Measurements from ENCODE around the gene KPTN. TPM values are rescaled to one million over a fixed set of nuclear protein-coding genes. Genes with fewer than 3 reads are reported as not detected.
A peak's percentile ranks its signal among the peaks of the same experiment; 100 is the strongest.

Gene KPTN
- total and polyA plus RNA-seq, 2 of the 13 experiments (the other 11 are each of a cell fraction or from before 2014, with no cell fraction given): 9.1 to 13.3 TPM

DNA sequence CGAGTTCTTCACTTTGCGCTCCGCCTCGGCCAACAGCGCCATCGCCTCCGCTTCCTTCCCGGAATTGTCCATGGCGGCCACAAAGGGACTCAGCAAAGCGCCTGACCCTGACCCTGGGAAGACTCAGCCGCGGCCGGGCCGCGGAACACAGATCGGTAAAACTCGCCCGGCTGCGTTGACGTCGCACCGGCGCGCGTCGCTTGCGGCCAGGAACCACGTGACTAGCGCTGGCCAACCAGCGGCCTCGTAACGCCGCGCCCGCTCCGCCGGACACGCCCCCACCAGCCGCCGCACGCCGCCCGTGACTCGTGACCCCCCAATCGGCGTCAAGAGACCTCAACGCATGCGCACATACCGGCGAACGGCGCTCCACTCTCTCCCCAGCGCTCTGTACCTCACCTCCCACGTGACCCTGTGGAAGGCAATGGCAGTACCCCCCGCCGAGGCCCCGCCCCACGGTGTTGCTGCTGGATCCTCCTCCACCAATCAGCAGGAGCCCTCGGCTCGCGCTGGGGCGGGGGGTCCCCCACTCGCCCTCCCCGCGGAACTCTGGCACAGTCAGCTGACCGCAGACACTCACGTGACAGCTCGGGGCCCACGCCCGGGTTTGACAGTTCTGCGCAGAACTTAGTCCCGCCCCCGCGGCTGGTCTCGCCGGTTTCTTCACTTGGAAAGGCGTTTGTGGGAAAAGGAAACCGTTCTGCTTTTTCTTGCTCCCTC is 31.0 kb upstream of the KPTN start, which contains the start of gene NAPA (continued):
- TF ChIP-seq, protein P1, sequence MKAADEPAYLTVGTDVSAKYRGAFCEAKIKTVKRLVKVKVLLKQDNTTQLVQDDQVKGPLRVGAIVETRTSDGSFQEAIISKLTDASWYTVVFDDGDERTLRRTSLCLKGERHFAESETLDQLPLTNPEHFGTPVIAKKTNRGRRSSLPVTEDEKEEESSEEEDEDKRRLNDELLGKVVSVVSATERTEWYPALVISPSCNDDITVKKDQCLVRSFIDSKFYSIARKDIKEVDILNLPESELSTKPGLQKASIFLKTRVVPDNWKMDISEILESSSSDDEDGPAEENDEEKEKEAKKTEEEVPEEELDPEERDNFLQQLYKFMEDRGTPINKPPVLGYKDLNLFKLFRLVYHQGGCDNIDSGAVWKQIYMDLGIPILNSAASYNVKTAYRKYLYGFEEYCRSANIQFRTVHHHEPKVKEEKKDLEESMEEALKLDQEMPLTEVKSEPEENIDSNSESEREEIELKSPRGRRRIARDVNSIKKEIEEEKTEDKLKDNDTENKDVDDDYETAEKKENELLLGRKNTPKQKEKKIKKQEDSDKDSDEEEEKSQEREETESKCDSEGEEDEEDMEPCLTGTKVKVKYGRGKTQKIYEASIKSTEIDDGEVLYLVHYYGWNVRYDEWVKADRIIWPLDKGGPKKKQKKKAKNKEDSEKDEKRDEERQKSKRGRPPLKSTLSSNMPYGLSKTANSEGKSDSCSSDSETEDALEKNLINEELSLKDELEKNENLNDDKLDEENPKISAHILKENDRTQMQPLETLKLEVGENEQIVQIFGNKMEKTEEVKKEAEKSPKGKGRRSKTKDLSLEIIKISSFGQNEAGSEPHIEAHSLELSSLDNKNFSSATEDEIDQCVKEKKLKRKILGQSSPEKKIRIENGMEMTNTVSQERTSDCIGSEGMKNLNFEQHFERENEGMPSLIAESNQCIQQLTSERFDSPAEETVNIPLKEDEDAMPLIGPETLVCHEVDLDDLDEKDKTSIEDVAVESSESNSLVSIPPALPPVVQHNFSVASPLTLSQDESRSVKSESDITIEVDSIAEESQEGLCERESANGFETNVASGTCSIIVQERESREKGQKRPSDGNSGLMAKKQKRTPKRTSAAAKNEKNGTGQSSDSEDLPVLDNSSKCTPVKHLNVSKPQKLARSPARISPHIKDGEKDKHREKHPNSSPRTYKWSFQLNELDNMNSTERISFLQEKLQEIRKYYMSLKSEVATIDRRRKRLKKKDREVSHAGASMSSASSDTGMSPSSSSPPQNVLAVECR (CRISPR knock-in tag; IDR thresholded peaks at IDR 0.05; ENCODE audit: borderline replicate concordance): peak; percentile 97
- TF ChIP-seq ZNF616 (CRISPR knock-in tag; IDR thresholded peaks at IDR 0.05; ENCODE audit: low read depth) (no peak), JARID2 (CRISPR knock-in tag; IDR thresholded peaks at IDR 0.05; ENCODE audit: insufficient replicate concordance) (no peak), SMYD3 (CRISPR knock-in tag; IDR thresholded peaks at IDR 0.05) (no peak), LCORL (IDR thresholded peaks at IDR 0.05) (no peak; the same call in 1 of the 2 replicates), LCORL (CRISPR knock-in tag; IDR thresholded peaks at IDR 0.05) (peak; percentile 58), KDM5A (IDR thresholded peaks at IDR 0.05; ENCODE audit: borderline replicate concordance, low read length) (peak; percentile 67), POLR2AphosphoS5 (IDR thresholded peaks at IDR 0.05; ENCODE audit: low read depth, low read length) (peak; percentile 67), ASH2L (IDR thresholded peaks at IDR 0.05; ENCODE audit: insufficient read length, low read depth, low read length) (peak; percentile 70), TOPORS (CRISPR knock-in tag; IDR thresholded peaks at IDR 0.05) (no peak), HIC2 (CRISPR knock-in tag; IDR thresholded peaks at IDR 0.05; ENCODE audit: low read depth) (no peak)
- TF ChIP-seq, protein P2, sequence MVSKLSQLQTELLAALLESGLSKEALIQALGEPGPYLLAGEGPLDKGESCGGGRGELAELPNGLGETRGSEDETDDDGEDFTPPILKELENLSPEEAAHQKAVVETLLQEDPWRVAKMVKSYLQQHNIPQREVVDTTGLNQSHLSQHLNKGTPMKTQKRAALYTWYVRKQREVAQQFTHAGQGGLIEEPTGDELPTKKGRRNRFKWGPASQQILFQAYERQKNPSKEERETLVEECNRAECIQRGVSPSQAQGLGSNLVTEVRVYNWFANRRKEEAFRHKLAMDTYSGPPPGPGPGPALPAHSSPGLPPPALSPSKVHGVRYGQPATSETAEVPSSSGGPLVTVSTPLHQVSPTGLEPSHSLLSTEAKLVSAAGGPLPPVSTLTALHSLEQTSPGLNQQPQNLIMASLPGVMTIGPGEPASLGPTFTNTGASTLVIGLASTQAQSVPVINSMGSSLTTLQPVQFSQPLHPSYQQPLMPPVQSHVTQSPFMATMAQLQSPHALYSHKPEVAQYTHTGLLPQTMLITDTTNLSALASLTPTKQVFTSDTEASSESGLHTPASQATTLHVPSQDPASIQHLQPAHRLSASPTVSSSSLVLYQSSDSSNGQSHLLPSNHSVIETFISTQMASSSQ (IDR thresholded peaks at IDR 0.05; ENCODE audit: low read depth): 0 out of 2 replicates have a peak, but pooled peaks have one; percentile 16
- TF ChIP-seq, protein P2 (CRISPR knock-in tag; IDR thresholded peaks at IDR 0.05; ENCODE audit: borderline replicate concordance): peak; percentile 71; the same call in 1 of the 2 replicates
- TF ChIP-seq, protein P3, sequence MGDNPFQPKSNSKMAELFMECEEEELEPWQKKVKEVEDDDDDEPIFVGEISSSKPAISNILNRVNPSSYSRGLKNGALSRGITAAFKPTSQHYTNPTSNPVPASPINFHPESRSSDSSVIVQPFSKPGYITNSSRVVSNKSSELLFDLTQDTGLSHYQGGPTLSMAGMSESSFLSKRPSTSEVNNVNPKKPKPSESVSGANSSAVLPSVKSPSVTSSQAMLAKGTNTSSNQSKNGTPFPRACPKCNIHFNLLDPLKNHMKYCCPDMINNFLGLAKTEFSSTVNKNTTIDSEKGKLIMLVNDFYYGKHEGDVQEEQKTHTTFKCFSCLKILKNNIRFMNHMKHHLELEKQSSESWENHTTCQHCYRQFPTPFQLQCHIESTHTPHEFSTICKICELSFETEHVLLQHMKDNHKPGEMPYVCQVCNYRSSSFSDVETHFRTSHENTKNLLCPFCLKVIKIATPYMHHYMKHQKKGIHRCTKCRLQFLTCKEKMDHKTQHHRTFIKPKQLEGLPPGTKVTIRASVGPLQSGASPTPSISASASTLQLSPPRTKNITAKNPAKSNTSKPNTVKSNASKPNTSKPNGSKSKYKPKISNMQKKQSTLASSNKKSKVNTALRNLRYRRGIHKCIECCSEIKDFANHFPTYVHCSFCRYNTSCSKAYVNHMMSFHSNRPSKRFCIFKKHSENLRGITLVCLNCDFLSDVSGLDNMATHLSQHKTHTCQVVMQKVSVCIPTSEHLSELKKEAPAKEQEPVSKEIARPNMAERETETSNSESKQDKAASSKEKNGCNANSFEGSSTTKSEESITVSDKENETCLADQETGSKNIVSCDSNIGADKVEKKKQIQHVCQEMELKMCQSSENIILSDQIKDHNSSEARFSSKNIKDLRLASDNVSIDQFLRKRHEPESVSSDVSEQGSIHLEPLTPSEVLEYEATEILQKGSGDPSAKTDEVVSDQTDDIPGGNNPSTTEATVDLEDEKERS (CRISPR knock-in tag; IDR thresholded peaks at IDR 0.05): no peak
